ENCODE measurements around the gene ADAMTS18. TPM values are rescaled to one million over a fixed set of nuclear protein-coding genes. Genes with fewer than 3 reads are reported as not detected.

The ADAMTS18 gene
- polyA plus RNA-seq, 2 of the 4 experiments (the other 2 are of a cell fraction), result 0.03 TPM; not detected in 1

GRCh38 chr16:77353587-77354263 is 81.1 kb downstream of the ADAMTS18 start (continued):
- TF ChIP-seq, protein P1, sequence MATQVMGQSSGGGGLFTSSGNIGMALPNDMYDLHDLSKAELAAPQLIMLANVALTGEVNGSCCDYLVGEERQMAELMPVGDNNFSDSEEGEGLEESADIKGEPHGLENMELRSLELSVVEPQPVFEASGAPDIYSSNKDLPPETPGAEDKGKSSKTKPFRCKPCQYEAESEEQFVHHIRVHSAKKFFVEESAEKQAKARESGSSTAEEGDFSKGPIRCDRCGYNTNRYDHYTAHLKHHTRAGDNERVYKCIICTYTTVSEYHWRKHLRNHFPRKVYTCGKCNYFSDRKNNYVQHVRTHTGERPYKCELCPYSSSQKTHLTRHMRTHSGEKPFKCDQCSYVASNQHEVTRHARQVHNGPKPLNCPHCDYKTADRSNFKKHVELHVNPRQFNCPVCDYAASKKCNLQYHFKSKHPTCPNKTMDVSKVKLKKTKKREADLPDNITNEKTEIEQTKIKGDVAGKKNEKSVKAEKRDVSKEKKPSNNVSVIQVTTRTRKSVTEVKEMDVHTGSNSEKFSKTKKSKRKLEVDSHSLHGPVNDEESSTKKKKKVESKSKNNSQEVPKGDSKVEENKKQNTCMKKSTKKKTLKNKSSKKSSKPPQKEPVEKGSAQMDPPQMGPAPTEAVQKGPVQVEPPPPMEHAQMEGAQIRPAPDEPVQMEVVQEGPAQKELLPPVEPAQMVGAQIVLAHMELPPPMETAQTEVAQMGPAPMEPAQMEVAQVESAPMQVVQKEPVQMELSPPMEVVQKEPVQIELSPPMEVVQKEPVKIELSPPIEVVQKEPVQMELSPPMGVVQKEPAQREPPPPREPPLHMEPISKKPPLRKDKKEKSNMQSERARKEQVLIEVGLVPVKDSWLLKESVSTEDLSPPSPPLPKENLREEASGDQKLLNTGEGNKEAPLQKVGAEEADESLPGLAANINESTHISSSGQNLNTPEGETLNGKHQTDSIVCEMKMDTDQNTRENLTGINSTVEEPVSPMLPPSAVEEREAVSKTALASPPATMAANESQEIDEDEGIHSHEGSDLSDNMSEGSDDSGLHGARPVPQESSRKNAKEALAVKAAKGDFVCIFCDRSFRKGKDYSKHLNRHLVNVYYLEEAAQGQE (IDR thresholded peaks at IDR 0.05), result no peak
- TF ChIP-seq, protein P2, sequence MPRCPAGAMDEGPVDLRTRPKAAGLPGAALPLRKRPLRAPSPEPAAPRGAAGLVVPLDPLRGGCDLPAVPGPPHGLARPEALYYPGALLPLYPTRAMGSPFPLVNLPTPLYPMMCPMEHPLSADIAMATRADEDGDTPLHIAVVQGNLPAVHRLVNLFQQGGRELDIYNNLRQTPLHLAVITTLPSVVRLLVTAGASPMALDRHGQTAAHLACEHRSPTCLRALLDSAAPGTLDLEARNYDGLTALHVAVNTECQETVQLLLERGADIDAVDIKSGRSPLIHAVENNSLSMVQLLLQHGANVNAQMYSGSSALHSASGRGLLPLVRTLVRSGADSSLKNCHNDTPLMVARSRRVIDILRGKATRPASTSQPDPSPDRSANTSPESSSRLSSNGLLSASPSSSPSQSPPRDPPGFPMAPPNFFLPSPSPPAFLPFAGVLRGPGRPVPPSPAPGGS (IDR thresholded peaks at IDR 0.05), result peak; percentile 42; the same call in 1 of the 3 replicates
- no peak for TF ChIP-seq RAD21 (conservative IDR thresholded peaks at IDR 0.05 in 1 of 2, IDR thresholded peaks at IDR 0.05 in 1 of 2)
- peak in 1 of 2 experiments; percentile 37; a peak in 1 of 5 replicates for TF ChIP-seq EP300 (IDR thresholded peaks at IDR 0.05)
- TF ChIP-seq JUNB (IDR thresholded peaks at IDR 0.05), result peak; percentile 64
- no peak for TF ChIP-seq TP53 (CRISPR knock-in tag; IDR thresholded peaks at IDR 0.05)
- no peak for TF ChIP-seq CBX8 (IDR thresholded peaks at IDR 0.05)
- no peak for TF ChIP-seq CHD4 (IDR thresholded peaks at IDR 0.05; ENCODE audit: borderline replicate concordance)
- peak; percentile 56; the same call in 1 of the 2 replicates for TF ChIP-seq PBX3 (IDR thresholded peaks at IDR 0.05)
- no peak for TF ChIP-seq FOSL2 (IDR thresholded peaks at IDR 0.05)
- TF ChIP-seq FOSL2 (CRISPR knock-in tag; IDR thresholded peaks at IDR 0.05), result peak; percentile 57
- no peak for TF ChIP-seq HDAC2 (IDR thresholded peaks at IDR 0.05)
- TF ChIP-seq EHMT2 (IDR thresholded peaks at IDR 0.05; ENCODE audit: low read depth), result no peak
- TF ChIP-seq, protein P3, sequence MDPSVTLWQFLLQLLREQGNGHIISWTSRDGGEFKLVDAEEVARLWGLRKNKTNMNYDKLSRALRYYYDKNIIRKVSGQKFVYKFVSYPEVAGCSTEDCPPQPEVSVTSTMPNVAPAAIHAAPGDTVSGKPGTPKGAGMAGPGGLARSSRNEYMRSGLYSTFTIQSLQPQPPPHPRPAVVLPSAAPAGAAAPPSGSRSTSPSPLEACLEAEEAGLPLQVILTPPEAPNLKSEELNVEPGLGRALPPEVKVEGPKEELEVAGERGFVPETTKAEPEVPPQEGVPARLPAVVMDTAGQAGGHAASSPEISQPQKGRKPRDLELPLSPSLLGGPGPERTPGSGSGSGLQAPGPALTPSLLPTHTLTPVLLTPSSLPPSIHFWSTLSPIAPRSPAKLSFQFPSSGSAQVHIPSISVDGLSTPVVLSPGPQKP (IDR thresholded peaks at IDR 0.05; ENCODE audit: low read depth, low read length), result no peak
- no peak for TF ChIP-seq ZSCAN20 (CRISPR knock-in tag; IDR thresholded peaks at IDR 0.05)
- TF ChIP-seq USF2 (IDR thresholded peaks at IDR 0.05), result no peak
- no peak for TF ChIP-seq ZNF302 (CRISPR knock-in tag; IDR thresholded peaks at IDR 0.05)
- no peak for TF ChIP-seq FOXS1 (CRISPR knock-in tag; IDR thresholded peaks at IDR 0.05)
- TF ChIP-seq MAFK (IDR thresholded peaks at IDR 0.05; ENCODE audit: partially characterized antibody), result no peak
- TF ChIP-seq ATOH8 (CRISPR knock-in tag; IDR thresholded peaks at IDR 0.05; ENCODE audit: low read depth), result no peak
- TF ChIP-seq NPAS2 (CRISPR knock-in tag; IDR thresholded peaks at IDR 0.05; ENCODE audit: borderline replicate concordance), result no peak
- no peak for TF ChIP-seq MYC (IDR thresholded peaks at IDR 0.05; ENCODE audit: borderline replicate concordance, low read length)
- no peak for TF ChIP-seq FOSB (CRISPR knock-in tag; IDR thresholded peaks at IDR 0.05)
- TF ChIP-seq ESRRA (IDR thresholded peaks at IDR 0.05; ENCODE audit: borderline replicate concordance, low read length), result no peak
- TF ChIP-seq RFX5 (IDR thresholded peaks at IDR 0.05), result no peak
- no peak for TF ChIP-seq KDM5A (IDR thresholded peaks at IDR 0.05)
- no peak for TF ChIP-seq HOXB13 (CRISPR knock-in tag; IDR thresholded peaks at IDR 0.05; ENCODE audit: low read depth)
- no peak for TF ChIP-seq RNF2 (IDR thresholded peaks at IDR 0.05; ENCODE audit: borderline replicate concordance, low read depth)
- no peak for TF ChIP-seq ZC3H11A (IDR thresholded peaks at IDR 0.05)
- TF ChIP-seq RARB (CRISPR knock-in tag; IDR thresholded peaks at IDR 0.05), result no peak
- TF ChIP-seq MAZ (IDR thresholded peaks at IDR 0.05; ENCODE audit: borderline replicate concordance, low read depth, low read length), result no peak
- TF ChIP-seq JUN (IDR thresholded peaks at IDR 0.05), result 0 out of 5 replicates have a peak, but pooled peaks of 1 of the 2 experiments have one; percentile 36
- no peak for TF ChIP-seq NFE2L2 (conservative IDR thresholded peaks at IDR 0.05; ENCODE audit: low read length)
- peak in 1 of 2 experiments; percentile 58; a peak in 2 of 4 replicates for TF ChIP-seq CEBPB (IDR thresholded peaks at IDR 0.05)
- TF ChIP-seq HEYL (CRISPR knock-in tag; IDR thresholded peaks at IDR 0.05), result no peak
- TF ChIP-seq NR3C1 (IDR thresholded peaks at IDR 0.05), result no peak
